CD4-positive, alpha-beta T cell treated with Interleukin-17A for 4 hours (primary cell): Measurements from ENCODE around the gene TSPAN15.

ENCODE experiments used
- DNase-seq: peaks from one replicate; pipeline ENCODE4 v3.0.0-alpha.2; 2020; ENCODE audit warnings: mixed read lengths

TSPAN15 gene

DNA sequence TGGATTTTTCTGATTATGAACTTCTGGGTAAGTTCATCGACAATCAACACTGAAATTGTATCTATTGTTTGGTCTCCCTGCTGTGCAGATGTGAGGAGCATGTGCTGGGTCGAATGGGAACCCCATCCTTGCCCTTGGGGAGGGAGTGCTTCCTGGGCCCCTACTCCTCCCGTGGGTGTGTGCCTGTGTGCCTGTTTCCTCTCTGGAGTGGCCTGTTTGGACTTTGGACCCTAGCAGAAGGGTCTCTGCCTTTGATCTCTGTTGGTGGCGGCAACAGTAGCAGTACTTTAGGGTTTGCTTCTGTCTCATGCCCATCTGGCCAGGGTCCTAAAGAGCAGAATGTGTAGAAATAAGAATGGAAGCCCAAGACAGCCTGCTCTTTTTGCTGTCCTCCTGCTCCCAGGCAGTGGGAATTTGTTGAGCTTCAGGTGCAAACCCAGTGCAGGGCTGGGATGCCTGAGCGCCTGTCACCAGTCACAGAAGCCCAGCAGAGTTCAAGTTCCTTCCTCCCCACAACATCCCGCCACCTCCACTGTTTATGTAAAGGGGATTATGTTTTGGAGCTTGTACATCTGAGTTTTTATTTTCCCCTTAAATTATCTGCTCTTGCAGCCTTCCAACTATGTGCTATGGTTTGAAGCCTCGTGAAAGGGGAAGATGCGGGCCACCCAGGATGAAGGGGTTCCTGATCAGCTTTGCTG lies 33.1 kb upstream of the TSPAN15 start:
- no peak for DNase-seq

DNA sequence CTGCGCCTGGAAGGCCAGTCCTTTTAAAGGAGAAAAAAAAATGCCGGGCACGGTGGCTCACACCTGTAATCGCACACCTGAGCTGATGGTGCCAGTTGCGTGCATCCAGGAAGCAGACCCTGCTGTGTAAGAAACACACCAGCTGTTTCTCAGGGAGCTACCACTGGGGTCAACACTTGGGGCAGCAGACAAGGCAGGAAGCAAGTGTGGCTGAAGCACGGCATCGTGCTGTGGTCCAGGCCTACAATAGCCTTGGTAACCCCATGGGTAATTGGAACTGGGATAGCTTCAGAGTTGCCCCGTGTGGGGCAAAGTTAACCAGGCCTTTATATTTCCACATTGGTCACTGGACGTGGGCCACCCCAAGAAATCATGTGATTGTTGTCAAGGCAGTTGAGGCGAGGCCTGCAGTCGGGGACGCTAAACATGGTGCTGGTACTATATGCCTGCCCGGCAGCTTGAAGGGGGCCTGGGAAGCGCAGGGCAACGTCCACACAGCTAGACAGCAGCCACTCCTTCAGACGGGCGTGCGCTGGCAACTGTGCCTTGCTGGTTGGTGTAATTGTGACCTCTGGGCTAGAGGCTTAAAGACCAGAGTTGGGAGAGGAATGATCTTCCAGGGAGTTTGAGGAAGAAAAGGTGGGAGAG lies 32.0 kb upstream of the TSPAN15 start:
- DNase-seq, result no peak

DNA sequence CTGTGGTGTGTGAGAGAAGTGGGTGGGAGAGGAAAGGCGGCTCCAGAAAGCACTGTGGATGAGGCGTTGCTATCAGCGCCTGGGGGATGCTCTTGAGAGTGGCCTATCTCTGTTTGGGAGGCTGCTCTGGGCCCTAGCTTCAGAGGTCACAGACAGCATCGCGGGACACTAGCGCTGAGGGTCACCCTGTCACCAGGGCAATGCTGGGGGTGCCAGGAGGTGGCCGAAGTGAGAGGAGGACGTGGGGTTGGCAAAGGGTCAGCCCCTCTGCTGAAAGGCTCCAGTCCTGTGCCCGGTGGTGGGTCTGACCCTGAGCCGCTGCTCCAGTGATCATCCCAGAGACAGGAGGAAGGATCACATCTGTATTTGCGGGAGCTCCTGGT lies 31.5 kb upstream of the TSPAN15 start:
- DNase-seq, result no peak

DNA sequence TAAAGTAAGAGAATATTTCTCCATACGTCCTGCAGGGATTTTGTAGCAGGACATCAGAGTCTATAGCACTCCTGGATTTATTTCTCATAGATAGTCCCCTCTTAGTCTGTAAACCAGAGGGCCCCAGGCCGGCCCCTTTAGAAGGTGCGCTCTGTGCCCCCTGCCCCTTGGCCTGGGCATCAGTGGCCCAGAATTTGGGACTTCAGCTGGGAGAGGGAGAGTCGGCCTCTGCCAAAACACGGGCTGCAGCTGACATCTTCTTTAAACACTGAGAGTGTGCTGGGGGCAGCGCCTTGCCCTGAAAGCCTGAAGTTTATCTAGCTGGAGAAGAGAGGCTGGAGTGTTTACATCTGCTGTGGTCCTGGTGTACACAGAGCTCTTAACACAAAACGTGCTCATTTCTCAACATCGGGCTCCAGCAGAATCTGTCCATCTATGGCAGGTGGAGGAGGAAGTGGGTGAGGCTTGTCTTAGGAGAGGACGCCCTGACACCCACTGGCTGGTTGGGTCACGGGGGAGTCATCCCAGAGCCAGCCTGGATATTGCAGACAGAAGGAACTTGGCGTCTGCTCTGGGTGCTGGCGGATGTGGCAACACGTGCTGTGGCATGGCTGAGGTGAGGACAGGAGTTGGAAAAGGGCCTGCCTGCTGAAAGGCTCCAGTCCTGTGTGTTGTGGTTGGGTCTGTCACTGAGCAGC lies 29.5 kb upstream of the TSPAN15 start:
- DNase-seq, result no peak

DNA sequence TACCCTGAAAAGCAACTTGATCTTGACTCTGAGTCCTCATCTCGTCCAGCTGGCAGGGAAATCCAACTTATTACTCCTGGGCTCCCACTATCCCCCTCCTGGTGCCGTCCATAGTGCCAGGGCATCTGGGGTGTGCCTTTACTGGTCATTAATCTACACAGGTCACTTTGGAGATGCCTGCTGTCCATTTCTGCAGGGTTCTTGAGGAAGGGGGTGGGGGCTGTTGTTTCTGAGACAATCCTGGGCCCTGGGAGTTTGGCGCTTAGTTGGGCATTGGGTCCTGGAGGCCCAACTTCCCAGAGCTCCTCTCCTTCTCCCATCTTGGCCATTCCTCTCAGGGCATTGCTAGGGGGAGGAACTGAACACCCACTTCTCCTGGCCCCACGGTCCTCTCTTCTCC lies 28.6 kb upstream of the TSPAN15 start:
- no peak for DNase-seq

DNA sequence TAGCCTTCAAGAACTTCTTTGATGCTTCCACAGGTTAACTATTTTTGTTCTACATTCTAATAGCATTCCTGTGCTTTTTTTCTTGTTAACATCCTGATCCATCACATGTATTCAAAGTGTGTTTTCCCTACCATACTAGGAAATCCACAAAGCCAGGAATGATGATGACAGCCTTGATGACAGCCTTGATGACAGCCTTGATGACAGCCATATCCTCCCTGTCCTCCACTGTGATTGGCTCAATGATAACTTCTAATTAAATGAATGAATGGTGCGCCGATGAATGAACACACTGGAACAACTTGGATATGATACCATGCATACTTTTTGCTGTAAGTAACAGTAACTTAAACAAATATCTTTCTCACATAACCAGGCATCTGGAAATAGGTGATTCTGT lies 26.2 kb upstream of the TSPAN15 start:
- no peak for DNase-seq

DNA sequence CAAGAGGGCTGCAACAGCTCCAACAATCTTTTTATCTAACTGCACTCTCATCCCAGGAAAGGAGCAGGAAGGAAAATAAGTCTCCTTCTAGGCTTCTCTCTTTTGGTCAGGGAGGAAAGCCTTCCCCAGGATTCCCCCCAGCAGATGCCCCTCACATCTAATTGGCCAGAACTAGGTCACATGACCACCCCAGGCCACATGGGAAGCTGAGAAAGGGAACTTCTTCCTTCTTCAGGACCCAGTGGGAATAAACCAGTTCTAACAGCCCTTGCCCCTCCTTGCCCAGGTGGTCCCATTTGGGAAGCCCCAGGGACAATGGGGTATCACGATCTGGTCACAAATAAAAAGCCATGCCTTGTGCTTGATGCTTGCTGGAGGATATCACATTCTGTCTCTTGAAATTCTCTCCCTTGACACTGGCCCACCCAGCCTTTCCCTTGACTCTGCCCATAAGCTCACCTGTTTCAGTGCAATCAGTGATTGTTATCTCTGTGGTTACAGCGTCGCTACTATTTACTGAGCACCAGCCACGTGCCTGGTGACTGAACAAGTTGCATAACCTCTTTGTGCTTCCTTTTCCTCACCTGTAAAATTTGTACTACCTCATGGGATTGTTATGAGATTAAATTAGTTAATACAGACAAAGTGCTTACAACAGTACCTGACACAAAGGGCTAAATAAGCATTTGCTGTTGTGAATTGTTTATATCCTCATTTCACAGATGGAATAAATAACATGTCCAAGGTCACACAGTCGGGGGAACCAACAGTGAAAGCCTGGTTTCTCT lies 25.6 kb upstream of the TSPAN15 start:
- DNase-seq, result peak; percentile 57

DNA sequence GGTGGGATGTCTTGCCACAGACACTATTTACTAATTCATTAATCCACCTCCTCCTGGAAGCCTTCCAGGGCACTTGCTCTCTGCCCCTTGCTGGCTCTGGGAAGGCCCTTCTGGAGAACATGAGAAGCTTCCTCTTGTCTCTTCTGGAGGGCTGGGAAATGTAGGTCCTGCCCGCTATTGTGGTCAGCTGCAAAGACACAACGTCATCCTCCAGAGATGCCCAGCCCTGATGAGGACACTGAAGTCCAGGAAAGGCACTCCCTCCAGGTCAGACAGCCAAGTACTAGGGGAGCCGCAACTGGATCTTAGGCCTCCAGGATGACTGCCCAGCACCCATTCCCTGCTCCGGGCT lies 24.9 kb upstream of the TSPAN15 start:
- DNase-seq, result no peak

DNA sequence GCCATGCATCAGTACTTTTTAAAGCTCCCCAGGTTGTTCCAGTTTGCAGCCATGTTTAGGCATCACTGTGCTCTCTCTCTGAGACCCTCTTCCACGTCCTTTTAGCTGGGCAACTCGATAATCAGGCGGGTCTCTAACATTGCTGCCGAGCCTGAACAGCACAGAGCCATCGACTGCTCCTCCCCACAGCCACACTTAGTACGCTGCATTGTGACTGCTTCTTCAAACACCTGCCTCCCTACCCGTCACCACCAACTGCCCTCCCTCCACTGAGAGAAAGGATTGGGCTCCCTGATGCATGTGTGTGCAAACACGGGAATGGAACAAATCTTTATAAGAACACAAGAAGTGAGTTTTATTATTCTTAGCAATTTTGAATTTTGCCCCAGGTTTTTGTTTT lies 23.1 kb upstream of the TSPAN15 start:
- DNase-seq, result no peak

DNA sequence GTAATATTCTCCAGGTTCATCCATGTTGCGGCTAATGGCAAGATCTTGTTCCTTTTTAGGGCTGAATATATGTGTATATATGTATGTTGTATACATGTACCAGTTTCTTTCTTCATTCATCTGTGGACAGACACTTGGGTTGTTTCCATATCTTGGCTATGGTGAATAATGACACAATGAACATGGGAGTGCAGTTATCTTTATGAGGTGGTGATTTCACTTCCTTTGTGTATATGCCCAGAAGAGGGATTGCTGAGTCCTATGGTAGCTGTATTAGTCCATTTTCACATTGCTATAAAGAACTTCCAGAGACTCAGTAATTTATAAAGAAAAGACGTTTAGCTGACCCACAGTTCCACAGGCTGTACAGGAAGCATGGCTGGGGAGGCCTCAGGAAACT lies 17.1 kb upstream of the TSPAN15 start:
- no peak for DNase-seq

DNA sequence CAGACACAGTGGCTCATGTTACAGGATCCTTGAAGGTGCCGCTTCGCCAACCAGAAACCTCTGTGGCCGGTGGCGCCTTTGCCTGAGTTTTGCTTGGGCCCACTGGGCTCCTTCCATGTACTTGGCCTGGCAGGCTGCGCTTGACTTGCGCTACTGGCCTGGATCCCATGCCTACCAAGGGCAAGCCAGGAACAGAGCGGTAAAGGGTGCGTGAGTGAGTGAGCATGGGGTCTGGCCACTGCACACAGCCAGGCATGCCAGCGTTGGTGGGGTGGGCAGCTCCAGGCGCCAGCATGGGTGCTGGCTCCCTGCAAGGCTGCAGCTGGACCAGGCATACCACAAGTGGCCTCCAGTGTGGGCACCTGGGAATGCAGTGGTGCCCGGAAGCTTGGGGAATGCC lies 16.3 kb upstream of the TSPAN15 start:
- DNase-seq, result no peak

DNA sequence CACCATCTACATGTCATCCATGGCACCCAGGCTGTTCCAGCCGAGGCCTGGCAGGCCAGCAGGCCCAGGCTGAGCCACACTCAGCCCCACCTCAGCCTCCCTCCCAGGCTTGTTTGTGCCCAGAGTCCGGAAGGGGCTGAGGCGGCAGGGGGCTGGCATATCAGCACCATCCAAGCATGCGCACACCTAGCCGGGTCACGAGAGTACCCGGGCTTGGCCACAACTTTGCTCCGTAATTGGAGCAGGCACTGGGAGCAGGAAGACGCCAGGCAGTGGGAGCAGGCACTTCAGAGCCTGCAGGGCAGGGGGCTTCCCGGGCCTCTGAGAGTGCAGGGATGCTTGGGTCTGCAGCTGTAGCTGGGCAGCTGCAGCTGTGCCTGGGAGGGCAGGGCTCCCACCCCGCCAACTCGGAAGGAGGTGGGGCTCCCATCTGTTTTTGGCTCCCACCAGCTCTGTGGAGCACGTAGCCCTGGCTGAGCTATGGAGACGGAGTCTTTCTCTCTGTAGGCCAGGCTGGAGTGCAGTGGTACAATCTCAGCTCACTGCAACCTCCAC lies 15.2 kb upstream of the TSPAN15 start:
- DNase-seq, result no peak

DNA sequence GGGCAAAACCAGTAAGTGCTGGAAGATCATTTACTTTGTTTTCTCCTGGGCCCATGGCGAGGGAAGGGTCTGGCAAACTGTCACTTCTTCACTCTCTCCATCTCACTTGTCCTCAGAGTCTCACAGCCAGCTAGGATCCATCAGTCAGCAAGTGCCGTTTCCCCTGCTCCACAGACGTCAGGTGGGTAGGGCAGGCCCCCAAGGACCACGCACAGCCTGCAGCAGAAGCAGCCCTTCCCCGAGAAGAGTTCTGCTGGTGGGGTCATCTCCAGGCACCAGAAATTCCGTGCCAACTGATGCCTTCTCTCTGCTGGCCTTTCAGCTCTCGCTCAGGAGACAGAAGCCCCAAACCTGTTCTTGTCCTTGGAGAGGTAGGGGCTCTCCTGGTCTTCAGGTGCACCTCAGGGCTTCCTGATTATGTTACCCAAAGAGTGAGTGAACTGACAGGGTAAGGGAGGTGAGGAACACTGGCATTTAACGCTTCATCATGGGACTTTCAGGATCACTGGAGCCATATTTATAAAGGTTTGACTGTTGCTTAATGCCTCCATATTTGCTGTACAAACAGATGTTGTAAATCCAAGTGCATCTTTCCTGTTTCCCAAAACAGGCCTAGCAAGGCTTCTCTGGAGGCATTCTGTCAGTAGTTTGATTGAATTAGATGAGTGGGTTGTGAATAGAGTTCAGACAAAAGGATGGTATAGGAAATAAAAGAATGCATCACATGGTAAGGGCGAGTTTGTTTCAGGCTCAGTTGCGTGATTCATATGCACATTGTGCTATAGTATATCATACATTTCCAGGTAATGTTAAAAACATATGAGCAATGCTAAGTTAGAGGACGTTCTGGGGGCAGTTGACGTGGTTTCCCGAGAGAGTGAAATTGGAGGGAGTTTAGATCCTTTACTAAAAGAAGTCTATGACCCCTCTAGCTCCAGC lies 13.7 kb upstream of the TSPAN15 start:
- no peak for DNase-seq

DNA sequence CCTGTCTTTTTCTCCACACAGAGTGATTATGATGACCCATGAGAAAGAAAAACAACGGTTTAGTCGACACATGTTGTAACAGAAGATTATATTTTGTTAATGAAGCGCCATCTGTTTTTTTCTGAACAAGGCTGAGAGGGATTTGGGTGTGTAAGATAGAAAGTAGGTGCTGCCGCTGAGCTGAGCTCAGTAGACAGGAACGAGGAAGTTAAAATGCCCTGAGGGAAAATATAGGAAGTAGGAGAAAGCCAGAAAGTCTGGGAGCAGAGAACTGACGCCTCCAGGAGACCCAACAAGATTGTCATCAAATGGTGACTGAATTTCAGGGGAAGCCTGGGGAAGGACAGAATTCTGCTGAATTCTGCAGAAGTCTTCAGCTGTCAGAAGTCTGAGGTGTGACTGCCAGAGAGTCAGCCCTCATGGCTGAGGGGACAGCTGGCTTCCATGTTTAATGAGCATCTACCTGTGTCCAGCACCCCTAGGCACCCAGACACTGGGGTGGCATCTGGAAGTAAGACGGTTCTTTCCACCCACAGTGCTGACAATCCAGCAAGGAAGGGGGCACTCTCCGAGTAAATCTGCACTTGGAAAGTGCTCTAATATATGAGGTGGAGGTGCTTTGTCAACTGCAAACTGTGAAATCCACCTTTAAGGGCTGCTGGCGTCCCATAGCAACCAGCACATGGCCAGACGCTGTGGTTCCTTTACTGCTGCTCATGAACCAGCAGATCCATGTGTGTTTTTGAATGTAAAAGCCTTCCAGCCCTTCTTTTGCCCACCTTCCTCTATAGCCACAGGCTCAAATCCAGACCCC lies 12.5 kb upstream of the TSPAN15 start:
- DNase-seq, result no peak

DNA sequence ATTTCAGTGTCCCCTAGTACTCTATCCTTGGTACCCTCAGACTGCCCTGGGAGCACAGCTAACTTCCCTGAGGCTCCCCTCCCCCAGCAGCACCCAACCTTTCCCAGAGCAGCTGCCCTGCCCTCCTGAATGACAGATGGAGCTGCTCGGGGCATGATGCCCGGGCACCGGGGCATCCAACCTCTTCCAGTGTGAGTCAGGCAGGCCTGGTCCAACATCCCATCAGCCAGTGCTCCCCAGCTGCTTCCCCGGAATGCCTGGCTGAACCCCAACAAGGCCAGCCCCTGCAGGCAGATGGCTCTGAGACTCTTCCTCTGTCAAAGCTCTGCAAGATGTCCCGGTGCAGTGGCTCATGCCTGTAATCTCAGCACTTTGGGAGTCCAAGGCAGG lies 11.9 kb upstream of the TSPAN15 start:
- no peak for DNase-seq

DNA sequence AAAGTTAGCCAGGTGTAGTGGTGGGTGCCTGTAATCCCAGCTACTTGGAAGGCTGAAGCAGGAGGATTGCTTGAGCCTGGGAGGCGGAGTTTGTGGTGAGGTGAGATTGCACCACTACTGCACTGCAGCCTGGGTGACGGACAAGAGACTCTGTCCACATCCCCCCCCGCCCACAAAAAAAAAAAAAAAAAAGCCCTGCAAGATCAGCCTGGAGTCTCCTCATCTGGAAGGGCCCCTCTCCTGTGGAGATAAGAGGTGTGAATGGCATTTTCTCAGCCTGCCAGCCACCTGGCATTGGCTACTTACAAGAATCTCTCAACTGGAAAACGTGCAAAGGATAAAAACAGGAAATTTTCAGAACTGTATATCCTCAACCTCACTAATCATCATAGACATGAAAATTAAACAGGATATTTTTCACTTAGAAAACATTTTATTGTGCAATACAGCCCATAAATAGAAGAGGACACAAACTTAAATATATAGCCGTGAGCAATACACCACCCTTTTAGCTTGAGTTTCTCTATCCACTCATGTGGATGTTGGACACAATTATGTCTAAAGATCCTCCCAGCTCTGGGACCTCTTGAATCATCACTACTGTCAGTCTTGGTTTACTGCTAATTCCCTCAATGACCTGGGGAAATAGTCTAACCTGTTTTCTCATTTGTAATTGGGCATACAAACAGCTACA lies 11.3 kb upstream of the TSPAN15 start:
- DNase-seq, result no peak

DNA sequence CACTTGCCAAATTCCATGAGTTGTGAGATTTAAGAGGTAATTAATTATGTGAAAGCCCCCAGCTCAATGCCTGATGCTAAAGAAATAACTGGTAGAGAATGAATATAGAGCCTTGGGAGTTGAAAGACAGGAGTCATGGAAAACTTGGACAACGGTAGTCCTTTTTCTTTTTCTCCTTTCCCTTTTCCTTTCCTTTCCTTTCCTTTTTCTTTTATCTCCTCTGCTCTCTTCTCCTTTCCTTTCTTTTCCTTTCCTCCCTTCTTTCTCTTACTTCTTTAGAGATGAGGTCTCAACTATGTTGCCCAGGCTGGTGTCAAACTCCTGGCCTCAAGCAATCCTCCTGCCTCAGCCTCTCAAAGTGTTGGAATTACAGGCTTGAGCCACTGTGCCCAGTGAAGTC lies 7.9 kb upstream of the TSPAN15 start:
- DNase-seq, result no peak

DNA sequence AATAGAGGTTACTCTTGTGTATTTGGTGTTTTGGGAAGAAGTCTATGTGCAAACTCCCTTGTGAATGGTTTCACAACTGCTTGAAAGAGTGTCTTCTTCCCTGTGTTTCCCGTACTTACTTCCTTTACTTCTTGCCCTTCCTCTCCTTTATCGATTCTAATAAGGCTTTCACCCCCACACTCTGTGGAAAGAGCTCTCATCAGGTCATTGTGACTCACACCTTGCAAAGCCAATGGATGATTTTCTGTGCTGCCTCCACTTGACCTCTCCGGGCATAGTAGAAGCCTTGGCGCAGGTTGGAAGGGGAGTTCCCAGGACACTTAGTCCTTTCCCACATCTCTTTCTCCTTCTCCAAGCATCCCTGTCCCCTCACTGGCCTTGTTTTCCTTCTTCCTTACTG lies 6.2 kb upstream of the TSPAN15 start:
- no peak for DNase-seq

DNA sequence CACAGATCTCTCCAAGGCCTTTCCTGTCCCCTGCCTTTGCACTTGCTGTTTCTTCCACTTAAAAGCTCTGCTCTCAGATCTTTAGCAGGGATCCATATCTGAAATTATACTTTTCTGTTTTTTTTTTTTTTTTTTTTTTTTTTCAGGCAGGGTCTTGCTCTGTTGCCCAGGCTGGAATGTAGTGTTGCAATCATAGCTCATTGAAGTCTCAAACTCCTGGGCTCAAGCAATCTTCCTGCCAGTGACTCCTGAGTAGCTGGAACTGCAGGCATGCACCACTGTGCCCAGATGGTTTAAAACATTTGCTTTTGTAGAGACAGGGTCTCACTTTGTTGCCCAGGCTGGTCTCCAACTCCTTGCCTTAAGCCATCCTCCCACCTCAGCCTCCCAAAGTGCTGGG lies 5.0 kb upstream of the TSPAN15 start:
- DNase-seq, result no peak

DNA sequence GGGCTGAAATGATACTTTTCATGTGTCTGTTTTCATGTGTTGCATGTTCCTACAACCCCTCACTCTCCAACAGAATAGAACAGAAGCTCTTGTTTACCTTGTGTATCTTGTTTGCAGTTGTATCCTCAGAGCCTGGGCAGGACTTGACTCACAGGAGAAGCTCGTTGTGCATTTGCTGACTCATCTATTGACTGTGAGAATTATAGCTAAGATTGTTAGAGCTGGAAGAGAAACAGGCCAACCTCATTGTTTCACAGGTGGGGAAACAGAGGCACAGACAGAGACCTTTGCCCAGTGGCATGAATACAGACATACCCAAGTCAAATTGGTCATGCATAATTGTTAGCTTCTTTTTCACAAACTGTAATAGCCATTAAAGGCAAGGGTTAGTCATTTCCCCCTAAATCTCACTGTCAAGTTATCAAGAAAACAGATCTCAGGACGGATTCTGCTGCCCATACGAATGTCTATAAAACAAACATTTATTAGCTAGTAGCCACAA lies 4.6 kb upstream of the TSPAN15 start:
- no peak for DNase-seq
